NB4 (cell line): ENCODE data around the gene RHEBL1.

Experiments
- DNase-seq: peaks from one replicate; pipeline ENCODE4 v3.0.0; 2010; ENCODE audit warnings: low read depth
- H3K4me3 ChIP-seq: one replicate; pipeline ENCODE4 v1.5.1; 2011; ENCODE audit warnings: mild to moderate bottlenecking, low read depth, low read length, moderate library complexity
- MYC ChIP-seq: IDR thresholded peaks from 2 replicates; pipeline ENCODE4 v1.6.1; 2011; ENCODE audit warnings: low read depth, low read length
- POLR2A ChIP-seq: IDR thresholded peaks from 2 replicates; pipeline ENCODE4 v1.6.1; 2011; ENCODE audit warnings: mild to moderate bottlenecking; ENCODE audit not compliant: insufficient read length; ENCODE audit errors: extremely low read depth
- TF ChIP-seq, protein P1 (sequence below): IDR thresholded peaks from one replicate; pipeline ENCODE4 v1.5.1; 2012; ENCODE audit warnings: low read depth, low read length
- TF ChIP-seq, protein P2 (sequence below): IDR thresholded peaks from 2 replicates; pipeline ENCODE4 v1.6.1; 2011; ENCODE audit warnings: low read depth, low read length

RHEBL1 gene

DNA sequence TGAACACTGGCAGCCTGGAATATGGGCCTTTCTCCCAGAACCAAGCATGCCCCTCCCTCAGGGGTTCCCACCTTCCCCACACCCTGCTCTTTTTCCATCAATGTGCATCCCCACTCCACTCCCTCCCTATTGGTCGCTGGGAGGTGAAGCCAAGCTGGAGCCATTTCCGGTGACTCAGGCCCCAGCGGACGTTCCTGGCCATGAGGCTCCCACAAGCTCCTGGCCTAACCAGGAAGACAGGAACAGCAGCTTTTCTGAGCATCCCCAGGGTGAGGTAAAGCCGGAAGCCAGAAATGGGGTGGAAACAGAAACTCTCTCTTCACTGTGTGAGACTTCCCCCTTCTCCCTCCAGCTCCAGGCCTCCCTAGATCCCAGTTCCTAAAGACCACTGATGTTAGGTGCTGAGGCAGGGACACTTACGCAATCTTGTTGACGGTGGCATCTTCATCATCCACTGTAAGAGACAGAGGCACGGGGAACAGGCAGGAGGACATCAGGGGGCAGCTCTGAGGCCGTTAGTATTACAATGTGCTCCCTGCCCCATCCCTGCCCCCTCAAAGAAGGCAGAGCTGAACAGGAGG, 35.8 kb upstream of the RHEBL1 start:
- no peak overlapping the region for H3K4me3 ChIP-seq
- TF ChIP-seq MYC (no peak), POLR2A (no peak)
- TF ChIP-seq, protein P1, sequence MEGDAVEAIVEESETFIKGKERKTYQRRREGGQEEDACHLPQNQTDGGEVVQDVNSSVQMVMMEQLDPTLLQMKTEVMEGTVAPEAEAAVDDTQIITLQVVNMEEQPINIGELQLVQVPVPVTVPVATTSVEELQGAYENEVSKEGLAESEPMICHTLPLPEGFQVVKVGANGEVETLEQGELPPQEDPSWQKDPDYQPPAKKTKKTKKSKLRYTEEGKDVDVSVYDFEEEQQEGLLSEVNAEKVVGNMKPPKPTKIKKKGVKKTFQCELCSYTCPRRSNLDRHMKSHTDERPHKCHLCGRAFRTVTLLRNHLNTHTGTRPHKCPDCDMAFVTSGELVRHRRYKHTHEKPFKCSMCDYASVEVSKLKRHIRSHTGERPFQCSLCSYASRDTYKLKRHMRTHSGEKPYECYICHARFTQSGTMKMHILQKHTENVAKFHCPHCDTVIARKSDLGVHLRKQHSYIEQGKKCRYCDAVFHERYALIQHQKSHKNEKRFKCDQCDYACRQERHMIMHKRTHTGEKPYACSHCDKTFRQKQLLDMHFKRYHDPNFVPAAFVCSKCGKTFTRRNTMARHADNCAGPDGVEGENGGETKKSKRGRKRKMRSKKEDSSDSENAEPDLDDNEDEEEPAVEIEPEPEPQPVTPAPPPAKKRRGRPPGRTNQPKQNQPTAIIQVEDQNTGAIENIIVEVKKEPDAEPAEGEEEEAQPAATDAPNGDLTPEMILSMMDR, result no peak
- TF ChIP-seq, protein P2, sequence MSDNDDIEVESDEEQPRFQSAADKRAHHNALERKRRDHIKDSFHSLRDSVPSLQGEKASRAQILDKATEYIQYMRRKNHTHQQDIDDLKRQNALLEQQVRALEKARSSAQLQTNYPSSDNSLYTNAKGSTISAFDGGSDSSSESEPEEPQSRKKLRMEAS, result no peak
- DNase-seq, result no peak

DNA sequence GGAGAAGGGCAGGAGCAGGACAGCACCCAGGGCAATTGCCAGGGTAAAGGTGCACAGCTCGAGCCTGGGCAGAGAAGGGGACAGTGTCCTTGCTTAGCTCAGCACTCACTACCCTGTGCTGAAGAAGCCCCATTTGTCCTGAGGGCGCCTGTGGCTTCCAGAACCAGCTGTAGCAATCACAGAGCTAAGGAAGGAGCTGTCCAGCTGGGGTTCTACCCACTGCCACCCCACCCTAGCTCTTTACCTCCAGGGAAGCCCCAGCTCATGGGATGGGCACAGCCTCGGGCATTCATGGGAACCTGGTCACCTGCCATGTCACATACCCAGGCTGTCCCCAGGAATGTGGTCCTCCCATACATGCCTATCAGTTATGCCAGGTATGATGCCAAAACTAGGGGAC, 35.0 kb upstream of the RHEBL1 start:
- TF ChIP-seq, protein P1, result no peak
- no peak for TF ChIP-seq POLR2A
- TF ChIP-seq, protein P2, result no peak
- H3K4me3 ChIP-seq, result no peak overlapping the region

DNA sequence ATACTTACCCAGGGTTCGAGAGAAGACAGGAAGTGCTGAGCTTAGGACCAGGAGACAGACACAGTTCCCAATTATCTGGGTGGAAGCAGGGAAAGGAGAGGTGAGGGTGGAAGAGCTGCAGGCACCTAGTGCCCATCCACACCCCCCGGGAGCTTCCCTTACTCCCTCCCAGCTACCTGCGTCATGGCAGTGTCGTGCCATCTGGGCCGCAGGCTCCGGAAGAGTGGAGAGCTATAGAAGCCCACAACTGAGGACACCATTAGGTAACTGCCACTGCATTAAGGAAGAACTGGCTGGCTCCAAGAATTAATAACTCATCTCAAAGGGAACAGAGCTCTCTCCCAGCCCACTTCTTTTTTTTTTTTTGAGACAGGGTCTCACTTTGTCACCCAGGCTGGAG, 30.6 kb upstream of the RHEBL1 start:
- H3K4me3 ChIP-seq, result no peak overlapping the region
- DNase-seq, result no peak
- TF ChIP-seq MYC (no peak), POLR2A (no peak)
- TF ChIP-seq, protein P1, result no peak
- TF ChIP-seq, protein P2, result no peak

More for the DNA sequence above, 35.0 kb upstream of the RHEBL1 start:
- DNase-seq, result no peak

DNA sequence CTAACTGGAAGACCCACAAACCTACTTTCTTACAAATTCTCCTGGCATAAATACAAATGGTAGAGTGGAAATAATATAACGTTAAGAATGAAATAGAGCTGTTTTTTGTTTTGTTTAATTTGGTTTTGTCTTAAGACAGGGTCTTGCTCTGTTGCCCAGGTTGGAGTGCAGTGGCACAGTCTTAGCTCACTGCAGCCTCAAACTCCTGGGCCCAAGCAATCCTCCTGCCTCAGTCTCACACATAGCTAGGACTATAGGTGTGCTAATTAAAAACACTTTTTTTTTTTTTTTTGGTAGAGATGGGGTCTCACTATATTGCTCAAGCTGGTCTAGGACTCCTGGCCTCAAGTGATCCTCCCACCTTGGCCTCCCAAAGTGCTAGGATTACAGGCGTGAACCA, 28.9 kb upstream of the RHEBL1 start:
- no peak for DNase-seq
- TF ChIP-seq, protein P1, result no peak
- TF ChIP-seq POLR2A (no peak), MYC (no peak)
- TF ChIP-seq, protein P2, result no peak
- H3K4me3 ChIP-seq, result no peak overlapping the region

DNA sequence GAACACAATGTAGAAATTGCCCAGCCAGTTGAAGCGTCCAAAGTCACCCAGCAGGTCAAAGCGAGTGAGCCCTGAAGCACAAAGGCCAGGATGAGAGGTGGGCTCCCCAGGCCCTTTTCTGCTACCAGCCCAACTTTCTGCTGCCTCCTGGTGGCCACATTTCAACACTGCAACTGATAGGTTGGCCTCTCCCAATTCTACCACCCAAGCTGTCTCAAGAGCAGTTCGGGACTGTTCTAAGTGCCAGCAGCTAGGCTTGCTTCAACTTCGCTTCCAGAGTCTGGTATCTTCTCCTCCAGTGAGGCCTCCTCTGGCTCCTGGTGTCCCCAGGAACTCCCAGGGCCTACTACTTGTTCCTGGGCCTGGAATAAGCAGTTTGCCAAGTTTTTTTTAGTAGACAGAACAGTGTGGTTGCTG, 28.3 kb upstream of the RHEBL1 start:
- peak; percentile 78 for DNase-seq
- no peak overlapping the region for H3K4me3 ChIP-seq
- TF ChIP-seq MYC, result no peak
- TF ChIP-seq, protein P2, result peak; percentile 36; the same call in 1 of the 2 replicates
- TF ChIP-seq, protein P1, result peak; percentile 95

DNA sequence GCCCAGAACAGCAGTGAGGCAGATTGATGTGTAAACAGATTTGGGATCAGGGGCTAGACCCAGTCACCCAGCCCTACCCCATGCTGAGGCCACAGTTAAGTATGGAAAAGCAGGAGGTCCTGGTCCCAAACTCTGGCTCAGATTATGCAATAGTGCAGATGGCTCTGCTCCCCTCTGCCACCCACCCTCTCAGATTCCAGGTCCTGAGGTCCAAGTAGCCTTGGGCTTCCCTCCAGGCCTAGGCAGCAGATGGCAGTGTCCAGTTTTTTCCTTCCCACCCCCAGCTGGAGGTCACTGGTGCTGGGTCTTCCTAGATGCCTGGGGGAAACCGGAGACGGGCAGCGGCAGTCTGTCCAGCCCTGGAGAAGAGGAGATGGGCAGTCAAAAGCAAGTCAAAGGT, 27.6 kb upstream of the RHEBL1 start:
- TF ChIP-seq POLR2A, result no peak
- TF ChIP-seq, protein P1, result no peak
- no peak for TF ChIP-seq MYC
- TF ChIP-seq, protein P2, result no peak
- no peak overlapping the region for H3K4me3 ChIP-seq
- no peak for DNase-seq
